NCI-H187 treated with DMSO at 0.1 percent for 48 hours (cell line): ENCODE measurements around the gene FBXL3.

Experiments used
- DNase-seq: peaks from one replicate; lab custom pipeline; 2025; lab: John Stamatoyannopoulos, UW

Gene FBXL3, protein sequence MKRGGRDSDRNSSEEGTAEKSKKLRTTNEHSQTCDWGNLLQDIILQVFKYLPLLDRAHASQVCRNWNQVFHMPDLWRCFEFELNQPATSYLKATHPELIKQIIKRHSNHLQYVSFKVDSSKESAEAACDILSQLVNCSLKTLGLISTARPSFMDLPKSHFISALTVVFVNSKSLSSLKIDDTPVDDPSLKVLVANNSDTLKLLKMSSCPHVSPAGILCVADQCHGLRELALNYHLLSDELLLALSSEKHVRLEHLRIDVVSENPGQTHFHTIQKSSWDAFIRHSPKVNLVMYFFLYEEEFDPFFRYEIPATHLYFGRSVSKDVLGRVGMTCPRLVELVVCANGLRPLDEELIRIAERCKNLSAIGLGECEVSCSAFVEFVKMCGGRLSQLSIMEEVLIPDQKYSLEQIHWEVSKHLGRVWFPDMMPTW

DNA sequence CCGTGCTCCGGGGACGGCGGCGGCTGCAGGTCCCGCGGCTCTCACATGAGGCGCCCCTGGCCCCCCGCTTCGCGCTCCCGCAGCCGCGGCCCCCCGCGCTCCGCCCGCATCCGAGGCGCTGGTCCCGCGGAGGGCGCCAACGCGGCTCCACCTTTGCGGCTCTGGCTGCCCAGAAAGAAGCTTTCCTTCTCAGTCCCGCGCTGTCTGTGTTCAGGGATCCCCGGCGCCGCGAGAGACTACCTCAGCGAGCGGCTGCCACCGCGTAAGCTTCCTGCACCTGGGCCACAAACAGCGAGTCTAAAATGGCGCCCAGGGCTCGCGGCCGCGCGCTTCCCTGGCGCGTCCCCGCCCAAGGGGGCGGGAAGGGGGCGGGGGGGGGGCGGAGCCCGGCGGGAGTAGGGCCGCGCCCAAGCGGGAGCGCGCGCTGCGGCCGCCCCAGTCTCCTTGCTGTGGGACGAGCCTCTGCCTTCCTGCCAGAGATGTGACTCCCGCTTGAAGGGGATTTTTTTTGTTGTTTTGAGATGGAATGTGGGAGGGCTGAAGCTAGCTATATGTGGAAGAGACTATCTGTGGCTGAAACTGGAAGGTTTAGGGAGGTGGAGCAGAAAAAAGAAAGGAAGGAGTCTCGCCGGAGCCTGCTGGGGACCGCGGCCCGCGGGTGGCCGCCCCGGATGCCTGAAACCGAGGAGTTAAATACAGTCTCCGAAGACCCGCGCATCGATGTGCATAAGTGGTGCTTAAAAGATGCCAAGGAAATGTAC lies at the start of gene FBXL3:
FBXL3 (minus strand) TSS at position 299 of the 761 bp plus-strand sequence. CDS start 5,299 bp downstream, outside the sequence.
- DNase-seq, result peak; percentile 63

DNA sequence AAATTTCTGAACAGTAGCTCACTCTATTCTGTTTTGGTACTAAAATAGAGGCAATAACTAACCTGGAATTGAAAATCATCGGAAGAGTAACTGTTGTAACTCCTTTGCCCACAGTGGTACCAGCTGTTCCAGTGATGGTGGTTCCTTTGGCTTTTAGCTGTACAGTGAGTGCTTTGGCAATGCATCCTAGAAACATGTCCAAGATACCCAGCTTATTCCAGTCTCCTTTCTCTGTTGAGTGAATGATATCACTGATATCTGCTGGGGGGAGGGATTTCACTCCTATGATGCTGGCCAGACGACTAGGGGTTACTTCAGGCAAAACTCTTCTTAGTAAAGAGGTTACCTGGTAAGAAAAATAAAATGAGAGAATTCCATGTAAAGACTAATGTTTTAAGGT lies 40.6 kb upstream of the FBXL3 start:
- DNase-seq, result no peak

DNA sequence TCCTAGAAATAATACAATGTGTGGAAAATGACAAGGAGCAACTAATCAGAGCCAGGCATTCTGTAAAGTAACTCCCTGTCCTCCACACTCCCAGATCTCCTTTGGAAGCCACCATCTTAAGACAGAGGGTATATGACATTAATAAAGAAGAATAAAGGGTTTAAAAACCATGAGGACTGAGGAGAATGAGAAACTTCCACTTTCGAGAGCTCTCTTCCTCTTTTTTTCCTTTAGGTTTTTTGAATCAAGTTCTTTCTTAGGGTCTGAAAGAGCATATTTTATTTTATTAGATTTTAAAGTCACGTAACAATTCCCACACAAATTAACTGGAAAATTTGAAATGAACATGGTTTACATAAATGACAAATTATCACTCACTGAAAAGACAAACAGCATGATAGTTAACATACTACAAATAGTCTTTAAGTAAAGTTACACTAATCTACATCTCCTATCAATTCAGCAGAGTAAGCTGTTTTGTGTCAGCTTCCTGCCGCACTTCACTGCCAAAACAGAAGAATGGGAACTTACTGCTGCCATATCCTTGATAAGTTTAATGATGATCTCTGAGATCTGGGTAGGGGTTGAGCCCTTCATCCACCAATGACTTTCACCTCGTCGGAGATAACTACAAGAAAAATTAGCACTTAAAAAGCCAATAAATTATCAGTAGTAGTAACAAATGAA lies 38.6 kb upstream of the FBXL3 start:
- DNase-seq, result no peak

DNA sequence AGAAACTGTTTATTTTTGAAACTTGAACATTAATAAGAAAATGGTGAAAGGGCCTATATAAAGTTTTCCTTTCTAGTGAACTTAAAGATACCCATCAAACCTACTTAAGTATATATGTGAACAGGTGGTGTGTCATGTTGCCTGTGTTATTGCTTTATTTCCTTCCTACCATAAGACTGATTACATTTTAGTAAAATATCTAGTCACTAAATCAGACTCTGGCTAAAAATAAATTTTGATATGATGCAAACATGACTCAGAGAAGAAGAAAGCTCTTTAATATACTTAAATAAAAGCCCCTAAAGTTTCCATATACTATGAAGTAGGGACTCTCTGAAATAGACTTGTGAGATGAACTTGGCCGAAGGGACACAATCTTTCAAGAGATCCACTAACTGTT lies 35.1 kb upstream of the FBXL3 start:
- no peak for DNase-seq

DNA sequence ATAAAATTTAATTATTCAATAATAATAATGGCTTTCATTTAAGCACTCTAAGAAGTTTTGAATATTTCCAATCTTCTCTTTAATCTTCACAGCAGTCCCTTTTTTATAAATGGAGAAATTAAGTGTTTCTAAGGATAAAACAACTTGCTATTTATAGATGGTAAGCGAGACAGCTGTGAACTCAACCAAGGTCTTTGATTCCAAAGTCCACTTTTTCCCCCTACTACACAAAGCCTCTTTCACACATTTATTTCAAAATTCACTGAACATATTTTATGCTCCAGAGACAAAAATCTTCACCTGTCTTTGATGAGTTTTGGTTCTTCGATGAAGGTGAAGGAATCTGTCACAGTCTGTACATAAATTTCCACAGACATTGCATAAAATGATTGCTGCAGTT lies 34.4 kb upstream of the FBXL3 start:
- DNase-seq, result no peak

DNA sequence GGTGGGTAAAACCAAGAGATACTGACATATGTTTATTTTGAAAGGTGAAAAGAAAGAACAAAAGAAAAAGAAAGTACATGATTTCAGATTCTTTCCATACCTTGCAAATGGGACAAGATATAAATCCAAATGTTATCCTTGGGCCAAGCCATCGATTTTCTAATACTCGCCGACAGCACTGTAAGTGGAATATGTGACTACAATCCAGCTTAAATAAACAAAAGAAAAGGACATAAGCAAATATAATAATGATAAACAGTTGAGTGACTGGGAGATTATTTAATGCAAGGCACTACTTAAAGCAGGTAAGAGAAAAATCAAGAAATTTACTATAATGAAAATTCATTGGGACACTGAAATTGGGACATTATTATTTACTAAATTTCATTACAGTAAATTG lies 29.9 kb upstream of the FBXL3 start:
- DNase-seq, result no peak

DNA sequence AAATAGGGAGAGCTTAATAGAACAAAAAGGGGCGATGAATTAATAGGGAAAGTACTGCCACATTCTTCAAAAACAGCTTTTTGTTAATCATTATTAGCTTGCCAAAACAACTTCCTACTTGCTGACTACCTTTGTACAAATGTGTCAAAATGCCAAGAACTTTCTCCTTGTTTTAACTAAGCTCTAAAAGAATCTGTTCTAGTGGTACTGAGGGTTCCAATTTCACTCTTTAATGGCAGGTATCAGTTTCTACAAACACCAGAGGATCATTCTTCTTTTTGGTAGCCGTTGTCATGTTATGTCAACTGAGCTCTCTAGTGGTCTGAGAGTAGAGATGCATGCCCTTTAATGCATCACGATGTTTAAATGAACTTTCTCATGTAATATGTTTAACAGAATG lies 29.4 kb upstream of the FBXL3 start:
- no peak for DNase-seq

DNA sequence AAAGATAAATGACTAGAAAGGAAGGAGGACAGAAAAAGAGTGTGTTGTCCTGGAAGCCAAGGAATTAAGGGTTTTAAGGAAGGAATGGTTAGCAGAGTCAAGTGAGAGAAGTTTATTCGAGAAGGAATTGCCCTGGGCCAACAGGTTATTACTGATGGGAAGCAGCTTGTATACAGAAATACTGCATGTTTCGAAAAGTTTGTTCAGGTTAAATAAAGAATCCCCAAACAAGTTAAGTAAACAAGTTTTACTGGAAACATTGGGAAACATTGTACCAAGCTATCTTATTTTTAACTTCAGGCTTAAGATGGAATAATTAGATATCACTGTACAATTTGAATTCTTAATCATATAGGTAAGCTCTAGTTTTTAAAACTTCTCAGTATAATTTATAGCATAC lies 28.2 kb upstream of the FBXL3 start:
- DNase-seq, result no peak

DNA sequence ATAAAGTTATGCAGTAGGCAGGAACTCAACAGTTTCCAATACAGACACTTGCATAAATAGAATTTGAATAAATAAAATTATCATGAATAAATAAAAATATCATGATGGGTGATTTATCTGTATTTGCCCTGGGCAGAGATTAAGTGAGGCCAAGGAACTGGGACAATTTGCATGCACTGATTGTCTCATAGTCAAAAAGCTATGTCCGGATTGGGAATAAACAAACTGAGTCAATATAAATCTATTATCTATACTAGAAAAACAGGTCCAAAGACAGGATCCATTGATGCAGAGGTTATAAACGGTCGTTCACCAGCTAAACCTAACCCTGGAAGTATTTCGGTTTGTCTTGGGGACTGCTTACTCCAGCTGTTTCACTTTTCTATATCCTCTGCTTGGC lies 26.2 kb upstream of the FBXL3 start:
- DNase-seq, result no peak

DNA sequence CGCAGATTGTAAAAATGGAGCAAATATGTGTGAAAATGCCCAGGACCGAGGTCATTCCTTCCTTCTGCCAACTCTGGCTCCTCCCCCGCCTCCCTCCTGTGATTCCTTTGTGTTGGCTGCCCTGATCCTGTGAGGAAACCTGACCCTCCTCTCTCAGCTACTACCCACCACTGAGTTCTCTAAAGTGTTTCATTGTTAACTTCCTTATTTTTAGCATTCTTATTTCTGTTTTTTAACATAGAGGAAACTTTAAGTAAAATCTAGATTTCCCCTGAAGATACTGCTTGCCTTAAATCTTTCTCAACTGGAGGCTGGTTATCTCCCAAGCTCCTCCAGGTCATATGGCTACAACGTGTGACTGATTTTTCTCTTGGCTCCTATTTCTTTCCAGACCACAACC lies 21.7 kb upstream of the FBXL3 start:
- DNase-seq, result no peak

DNA sequence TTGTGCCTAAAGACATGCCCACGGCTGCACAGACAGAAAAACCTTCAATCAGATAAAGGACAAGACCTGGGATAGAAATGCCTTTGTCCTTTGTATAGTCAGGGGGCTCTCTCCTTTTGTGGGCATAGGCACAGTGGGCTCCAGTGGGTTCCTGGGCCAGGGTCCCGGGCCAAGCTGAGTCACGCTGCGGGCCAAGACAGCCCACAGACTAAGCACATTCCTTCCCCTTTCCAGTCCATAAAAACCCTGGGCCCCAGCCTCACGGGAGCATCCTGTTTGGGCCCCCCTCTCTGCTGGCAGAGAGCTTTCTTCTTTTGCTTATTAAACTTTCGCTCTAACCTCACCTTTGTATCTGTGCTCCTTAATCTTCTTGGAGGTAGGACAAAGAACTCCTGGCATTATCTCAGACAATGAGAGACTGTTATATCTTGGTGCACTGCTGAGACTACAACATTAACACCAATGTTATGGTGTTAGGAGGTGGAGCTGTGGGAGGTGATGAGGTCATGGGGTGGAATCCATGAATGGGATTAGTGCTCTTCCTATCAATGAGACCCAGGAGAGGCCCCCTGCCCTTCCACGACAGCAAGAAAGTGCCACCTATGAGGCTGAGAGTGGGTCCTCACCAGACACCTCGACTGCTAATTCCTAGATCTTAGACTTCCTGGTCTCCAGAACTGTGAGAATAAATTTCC lies 20.8 kb upstream of the FBXL3 start:
- no peak for DNase-seq

DNA sequence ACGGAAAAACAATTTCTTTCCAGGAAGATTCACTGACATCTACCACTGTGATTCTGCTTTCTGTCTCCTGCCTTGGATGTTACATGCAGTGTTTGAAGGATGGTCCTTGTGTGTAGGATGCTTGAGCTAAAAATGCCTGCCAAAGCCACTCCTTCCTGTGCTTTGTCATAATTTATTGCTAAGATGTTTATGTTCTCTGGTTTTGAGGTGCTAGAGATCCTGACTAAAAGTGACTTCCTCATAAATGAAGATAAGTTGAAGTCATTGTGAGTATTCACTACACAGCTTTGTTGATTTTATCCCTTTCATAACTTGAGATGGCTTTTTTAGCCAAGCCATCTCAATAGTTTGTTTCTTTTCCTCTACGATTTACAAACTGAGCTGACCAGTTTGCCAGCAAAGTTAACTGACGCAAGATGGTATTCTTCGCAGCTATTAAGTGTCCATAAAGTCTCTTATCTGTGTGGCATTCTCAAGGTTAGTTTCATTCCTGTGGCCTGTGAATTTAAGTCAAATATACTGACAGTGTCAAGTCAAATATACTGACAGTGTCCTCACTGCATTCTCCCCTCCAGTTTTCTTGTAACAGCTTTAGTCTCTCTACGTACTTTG lies 15.7 kb upstream of the FBXL3 start:
- no peak for DNase-seq

DNA sequence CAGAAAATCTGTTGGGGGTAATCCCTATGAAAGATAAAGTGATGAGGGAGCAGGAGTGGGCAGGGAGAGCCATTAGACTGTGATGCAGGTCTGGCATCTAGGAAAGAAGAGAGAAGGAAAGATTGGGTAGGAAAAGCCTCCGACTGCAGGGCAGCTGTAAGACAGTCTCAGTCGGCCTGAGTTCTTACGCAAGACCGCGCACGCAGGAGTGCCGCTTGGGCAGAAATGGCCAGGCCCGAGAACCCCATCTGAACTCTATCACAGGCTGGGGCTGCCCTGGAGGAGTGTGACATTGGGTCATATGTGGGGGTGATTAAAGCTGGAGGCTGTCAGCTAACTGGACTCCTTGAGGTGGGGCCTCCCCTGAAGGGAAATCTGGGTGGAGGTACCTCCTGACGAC lies 13.9 kb upstream of the FBXL3 start:
- no peak for DNase-seq

DNA sequence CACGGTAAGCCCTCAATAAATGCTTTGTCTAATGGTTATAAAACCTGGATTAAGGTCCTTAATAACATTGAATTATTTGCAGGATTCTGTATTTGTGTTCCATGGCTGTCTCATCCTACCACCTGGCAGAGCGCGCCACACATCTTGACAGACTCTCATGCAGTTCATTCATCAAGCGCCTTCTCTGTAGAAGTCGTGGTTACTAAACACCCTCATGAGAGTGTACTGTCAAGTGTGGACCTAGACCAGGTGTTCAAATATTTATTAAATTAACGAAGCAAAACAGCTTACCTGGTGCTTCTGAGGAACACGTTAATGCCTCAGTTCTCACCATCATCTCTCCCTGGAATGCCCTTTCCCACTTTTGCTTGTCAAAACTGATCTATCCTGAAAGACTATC lies 13.1 kb upstream of the FBXL3 start:
- no peak for DNase-seq

DNA sequence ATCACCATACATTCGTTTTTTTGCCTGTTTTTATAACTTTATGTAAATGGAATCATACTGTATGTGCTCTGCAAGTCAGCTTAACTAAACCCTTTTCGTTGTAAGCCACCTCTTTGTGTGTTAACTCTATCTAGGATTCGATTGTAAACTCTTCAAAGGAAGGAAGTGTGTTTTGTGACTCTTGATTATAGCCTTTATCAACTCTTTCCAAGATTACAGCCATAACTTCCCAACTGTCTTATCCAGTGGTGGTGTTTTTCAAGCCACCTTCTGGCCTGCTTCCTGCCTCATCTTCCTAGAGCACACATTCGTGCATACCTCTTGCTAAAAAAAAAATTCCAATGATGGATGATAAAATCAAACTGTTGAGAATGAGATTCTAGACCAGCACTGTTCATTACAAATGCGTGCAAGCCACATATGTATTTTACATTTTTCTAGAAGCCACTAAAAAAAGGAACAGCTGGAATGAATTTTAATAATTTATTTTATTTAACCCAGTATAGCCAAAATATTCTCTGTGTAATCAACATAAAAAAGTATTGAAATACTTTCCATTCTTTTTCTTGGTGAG lies 12.0 kb upstream of the FBXL3 start:
- no peak for DNase-seq

DNA sequence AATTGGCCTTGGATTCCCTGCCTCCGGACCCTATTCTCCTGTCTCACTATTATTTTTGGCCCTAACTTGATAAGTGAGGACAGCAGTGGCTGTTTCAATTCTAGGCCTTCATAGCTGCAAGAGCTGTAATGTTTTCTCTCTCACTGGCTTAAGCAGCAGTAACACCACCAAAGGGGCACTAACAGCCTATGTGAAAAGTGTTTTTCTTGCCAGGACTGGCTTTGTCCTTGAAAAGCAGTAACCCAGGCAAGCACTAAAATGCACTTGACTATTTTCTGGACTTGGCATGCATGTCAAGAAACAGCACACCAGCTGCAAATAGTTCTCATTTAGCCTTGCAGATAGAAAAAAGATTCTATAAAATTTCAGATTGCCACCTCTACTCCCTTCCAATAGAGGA lies 9.3 kb upstream of the FBXL3 start:
- DNase-seq, result no peak

DNA sequence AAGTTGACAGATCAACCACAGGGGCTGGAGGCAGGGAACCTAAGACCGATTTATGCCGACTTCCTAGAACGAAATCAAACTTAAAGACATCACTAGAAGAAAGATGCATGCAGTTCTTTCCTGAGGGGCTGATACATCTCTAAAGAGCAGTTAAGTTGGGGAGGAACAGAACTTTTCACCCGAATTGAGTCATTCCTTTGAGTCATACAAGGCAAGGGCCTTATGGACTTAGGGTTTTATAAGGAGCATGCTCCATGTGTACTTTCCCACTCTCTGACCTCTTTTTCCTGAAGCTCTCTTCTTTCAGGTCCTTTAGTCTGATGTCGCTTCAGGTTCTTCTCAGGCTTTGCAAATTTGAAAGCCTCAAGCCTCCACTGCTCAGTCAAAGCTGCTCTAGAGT lies 7.9 kb upstream of the FBXL3 start:
- no peak for DNase-seq

DNA sequence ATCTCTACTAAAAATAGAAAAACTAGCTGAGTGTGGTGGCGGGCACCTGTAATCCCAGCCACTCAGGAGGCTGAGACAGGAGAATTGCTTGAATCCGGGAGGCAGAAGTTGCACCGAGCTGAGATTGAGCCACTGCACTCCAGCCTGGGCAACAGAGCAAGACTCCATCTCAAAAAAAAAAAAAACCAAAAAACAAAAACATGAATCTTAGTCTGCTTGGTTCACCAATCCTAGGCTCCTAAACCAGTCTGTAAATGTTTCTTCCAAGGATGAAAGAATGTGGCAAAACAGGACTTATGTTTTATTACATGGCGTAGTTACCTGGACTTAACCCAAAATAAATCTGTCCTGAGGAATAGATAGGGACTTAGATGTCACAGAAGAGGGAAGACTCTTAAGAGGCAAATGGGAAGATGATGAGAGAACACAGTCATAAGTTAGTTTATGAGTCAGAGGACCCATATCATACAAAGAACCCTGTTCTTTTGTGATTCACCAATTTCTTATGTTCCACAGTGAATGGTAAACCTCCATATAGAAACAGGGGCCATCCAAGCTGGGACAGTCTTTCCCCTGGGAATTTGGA lies 6.9 kb upstream of the FBXL3 start:
- no peak for DNase-seq

DNA sequence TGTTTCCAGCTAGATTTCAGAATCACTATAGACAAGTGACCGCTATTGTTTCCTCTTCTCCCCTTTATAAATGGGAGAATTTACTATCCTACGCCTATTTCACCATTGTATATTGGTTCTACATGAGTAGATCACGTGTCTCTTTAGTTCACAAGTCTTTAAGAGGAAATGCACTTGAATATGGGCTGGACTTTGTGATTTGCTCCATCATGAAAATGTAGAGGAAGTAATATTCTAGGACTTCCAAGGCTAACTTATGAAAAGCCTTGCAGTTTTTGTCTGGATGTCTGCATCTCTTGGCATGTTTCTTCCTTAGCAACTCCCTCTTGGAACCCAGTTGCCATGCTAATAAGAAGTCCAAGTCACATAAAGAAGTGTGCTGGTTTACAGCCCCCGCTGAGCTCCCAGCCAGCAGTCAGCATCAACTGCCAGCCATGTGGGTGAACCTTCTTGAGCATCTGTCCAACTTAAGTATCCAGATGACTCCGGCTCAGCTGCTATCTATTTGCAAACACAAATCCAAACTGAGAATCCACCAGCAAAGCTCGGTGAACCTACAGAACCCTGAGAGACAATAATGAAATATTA lies 4.8 kb upstream of the FBXL3 start:
- no peak for DNase-seq

DNA sequence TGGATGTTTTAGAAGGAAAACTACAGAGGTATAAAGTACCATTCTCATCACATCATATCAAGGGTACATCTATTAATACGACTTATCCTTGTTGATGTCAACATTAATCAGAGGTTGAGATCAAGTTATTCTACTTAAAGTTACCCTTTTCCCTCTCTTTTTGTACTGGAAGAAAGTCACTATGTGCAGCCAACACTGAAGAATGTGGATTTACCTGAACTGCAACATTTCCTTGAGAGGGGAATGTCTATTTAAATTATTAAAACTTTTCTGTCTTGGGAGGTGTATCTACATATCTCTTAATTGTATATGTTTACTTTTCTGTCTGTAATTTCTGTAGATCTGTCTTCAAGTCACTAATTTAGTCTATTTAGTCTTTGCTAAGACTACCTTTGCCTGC lies 2.5 kb upstream of the FBXL3 start:
- DNase-seq, result no peak

DNA sequence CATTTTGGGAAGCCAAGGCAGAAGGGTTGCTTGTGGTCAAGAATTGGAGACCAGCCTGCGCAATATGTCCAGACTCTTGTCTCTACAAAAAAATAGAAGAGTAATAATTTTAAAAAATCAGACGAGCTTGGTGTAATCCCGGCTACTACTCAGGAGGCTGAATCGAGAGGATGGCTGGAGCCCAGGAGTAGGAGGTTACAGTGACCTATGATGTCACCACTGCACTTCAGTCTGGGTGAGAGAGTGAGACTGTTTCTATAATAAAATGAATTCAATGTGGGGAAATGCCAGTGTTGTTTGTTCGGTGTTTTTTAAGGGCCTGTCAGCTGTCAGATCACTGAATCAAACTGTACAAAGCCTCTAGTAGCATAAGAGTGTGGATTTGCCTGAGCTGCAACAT lies 1.2 kb upstream of the FBXL3 start:
- no peak for DNase-seq
